Fibroblast of lung (primary cell): ENCODE results near the gene IER5L. TPM values are rescaled to one million over a fixed set of nuclear protein-coding genes. Genes with fewer than 3 reads are reported as not detected.

ENCODE experiments used
- DNase-seq, 2 donors: peaks; one replicate each; pipeline versions ENCODE4 v3.0.0 to v3.0.0-alpha.2; 2010; ENCODE audit warnings: low read depth in 2 of 2
- H2AFZ ChIP-seq: 2 replicates; pipeline ENCODE4 v1.5.1; 2012; ENCODE audit warnings: low read length, control low read depth, inconsistent platforms
- H3K27ac ChIP-seq: 2 replicates; pipeline ENCODE4 v1.5.1; 2011; ENCODE audit warnings: low read length, control low read depth; ENCODE audit not compliant: insufficient read depth
- H3K27me3 ChIP-seq: 2 replicates; pipeline ENCODE4 v1.5.1; 2011; ENCODE audit warnings: mild to moderate bottlenecking, low read length; ENCODE audit not compliant: control insufficient read depth, insufficient read depth
- H3K36me3 ChIP-seq: 2 replicates; pipeline ENCODE4 v1.5.1; 2011; ENCODE audit warnings: low read length; ENCODE audit not compliant: control insufficient read depth, insufficient read depth
- H3K4me1 ChIP-seq: 2 replicates; pipeline ENCODE4 v1.5.1; 2011; ENCODE audit warnings: low read length; ENCODE audit not compliant: control insufficient read depth, insufficient read depth; ENCODE audit errors: extremely low read depth
- H3K4me2 ChIP-seq: 2 replicates; pipeline ENCODE4 v1.5.1; 2011; ENCODE audit warnings: low read length, control low read depth; ENCODE audit not compliant: insufficient read depth; ENCODE audit errors: extremely low read depth
- H3K4me3 ChIP-seq, 4 experiments: fragments of 200-600 bp in 1 of 4; sonication (generic) in 1 of 4; replicated peaks in 1 of 4; 2 replicates each; pipeline ENCODE4 v1.5.1; 2011 to 2016; ENCODE audit warnings: low read length in 4 of 4, low read depth in 3 of 4, mild to moderate bottlenecking in 3 of 4, control low read depth in 2 of 4, inconsistent platforms in 1 of 4, mixed read lengths in 1 of 4; ENCODE audit not compliant: insufficient read depth in 1 of 4; ENCODE audit errors: control extremely low read depth in 1 of 4
- H3K79me2 ChIP-seq: 2 replicates; pipeline ENCODE4 v1.5.1; 2012; ENCODE audit warnings: mild to moderate bottlenecking, low read length, inconsistent platforms; ENCODE audit not compliant: control insufficient read depth, insufficient read depth
- H3K9ac ChIP-seq: 2 replicates; pipeline ENCODE4 v1.5.1; 2011; ENCODE audit warnings: mild to moderate bottlenecking, low read length, control low read depth; ENCODE audit not compliant: insufficient read depth
- H3K9me3 ChIP-seq: 2 replicates; pipeline ENCODE4 v1.5.1; 2012; ENCODE audit warnings: low read depth, low read length; ENCODE audit not compliant: control insufficient read depth, insufficient read depth
- H4K20me1 ChIP-seq: 2 replicates; pipeline ENCODE4 v1.5.1; 2011; ENCODE audit warnings: low read length; ENCODE audit not compliant: control insufficient read depth, insufficient read depth; ENCODE audit errors: extremely low read depth
- CTCF ChIP-seq, 2 donors: IDR thresholded peaks in 1 of 2; conservative IDR thresholded peaks in 1 of 2; 1 replicate in 1 of 2; 2 replicates in 1 of 2; pipeline ENCODE4 v1.5.1; 2011 to 2012; ENCODE audit warnings: low read length in 2 of 2, control low read depth in 1 of 2, inconsistent platforms in 1 of 2, low read depth in 1 of 2, mild to moderate bottlenecking in 1 of 2
- EZH2 ChIP-seq: IDR thresholded peaks from 2 replicates; pipeline ENCODE4 v1.5.1; 2012; ENCODE audit warnings: low read length, control low read depth, mild to moderate bottlenecking; ENCODE audit errors: missing control alignments
- polyA plus RNA-seq, 2 donors: library from polyadenylated mRNA; depleted of rRNA in 1 of 2; stranded (reverse) in 1 of 2; unstranded in 1 of 2; fragments of >200 nt; gene quantifications; 2 replicates each; pipeline ENCODE4 v1.2.1, GENCODE V29; 2011 to 2012; ENCODE audit warnings: missing spikeins in 1 of 2
- total RNA-seq: library from RNA; depleted of rRNA; stranded (reverse); fragments of >200 nt; gene quantifications from 2 replicates; pipeline ENCODE4 v1.2.1, GENCODE V29; 2014

IER5L gene
- total and polyA plus RNA-seq, 2 donors (not counting 1 experiment from before 2014, with no cell fraction given) = 9.2 to 71.5 TPM

DNA sequence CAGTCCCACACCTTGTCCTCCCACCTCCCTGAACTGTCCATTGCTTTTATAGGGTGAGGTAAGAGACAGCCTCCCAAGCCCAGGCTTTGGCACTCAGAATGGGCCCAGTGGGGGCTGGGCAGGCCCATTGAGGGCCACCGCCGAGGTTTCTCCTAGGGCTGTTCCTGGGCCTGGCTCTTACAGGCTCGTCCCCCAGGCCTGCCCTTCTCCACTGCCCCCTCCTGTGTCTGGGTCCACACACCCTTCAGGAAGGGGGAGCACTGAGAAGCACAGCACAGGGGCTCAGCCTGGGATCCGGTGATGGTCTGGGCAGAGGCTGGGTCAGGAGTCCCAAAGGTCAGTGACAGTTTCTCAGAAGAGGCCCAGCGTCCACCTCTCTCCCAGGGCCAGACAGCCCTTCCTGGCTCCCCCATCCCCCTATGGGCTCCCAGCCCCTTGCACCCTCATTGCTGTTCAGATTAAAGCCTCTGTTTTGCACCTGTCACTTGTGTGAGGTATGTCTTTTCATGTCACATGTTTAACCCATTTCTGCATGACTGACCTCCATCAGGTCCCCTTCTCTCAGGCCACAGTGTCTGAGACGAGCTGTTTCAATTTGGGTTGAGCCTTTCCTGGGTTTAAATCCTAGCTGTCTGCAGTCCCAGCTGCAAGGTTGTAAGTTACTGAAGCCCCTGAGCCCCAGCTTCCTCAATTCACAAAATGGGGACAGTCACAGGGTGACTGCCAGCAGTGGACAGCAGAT lies 29.4 kb downstream of the IER5L start:
- H3K9me3 ChIP-seq = no peaks in the 10 kb centered on the region
- no peak overlapping the region for H2AFZ ChIP-seq
- no peaks in the 10 kb centered on the region for H3K27me3 ChIP-seq
- H3K9ac ChIP-seq = no peak overlapping the region
- DNase-seq = no peak
- peaks cover 27% of the 10 kb centered on the region for H3K4me1 ChIP-seq
- H3K4me3 ChIP-seq = no peak overlapping the region
- peaks cover 4% of the 10 kb centered on the region for H3K79me2 ChIP-seq
- peaks cover 19% of the 10 kb centered on the region for H3K36me3 ChIP-seq
- no peak for TF ChIP-seq CTCF (conservative IDR thresholded peaks at IDR 0.05 in 1 of 2, IDR thresholded peaks at IDR 0.05 in 1 of 2; ENCODE audit: low read depth in 1 of 2, low read length in 2 of 2)
- no peak for TF ChIP-seq EZH2
- no peaks in the 10 kb centered on the region for H4K20me1 ChIP-seq
- H3K27ac ChIP-seq = no peak overlapping the region
- H3K4me2 ChIP-seq = no peak overlapping the region

GRCh38 chr9:129146441-129146941 lies 31.6 kb downstream of the IER5L start:
- peak; percentile 38 to 64 for DNase-seq
- H3K79me2 ChIP-seq = peaks cover 18% of the 10 kb centered on the region
- H3K36me3 ChIP-seq = peaks cover 17% of the 10 kb centered on the region
- peaks cover 43% of the 10 kb centered on the region for H3K4me1 ChIP-seq
- no peaks in the 10 kb centered on the region for H3K9me3 ChIP-seq
- H3K4me3 ChIP-seq = peak overlapping the region in 1 of 4 experiments; percentile 6
- H4K20me1 ChIP-seq = no peaks in the 10 kb centered on the region
- peak overlapping the region; percentile 91 for H3K27ac ChIP-seq
- no peak for TF ChIP-seq CTCF (conservative IDR thresholded peaks at IDR 0.05 in 1 of 2, IDR thresholded peaks at IDR 0.05 in 1 of 2; ENCODE audit: low read depth in 1 of 2, low read length in 2 of 2)
- no peak for TF ChIP-seq EZH2
- H3K27me3 ChIP-seq = no peaks in the 10 kb centered on the region
- peak overlapping the region; percentile 34 for H3K4me2 ChIP-seq
- no peak overlapping the region for H2AFZ ChIP-seq
- H3K9ac ChIP-seq = peak overlapping the region; percentile 57

- TF ChIP-seq EZH2 (no peak), CTCF (conservative IDR thresholded peaks at IDR 0.05 in 1 of 2, IDR thresholded peaks at IDR 0.05 in 1 of 2; ENCODE audit: low read depth in 1 of 2, low read length in 2 of 2) (peak; percentile 8 to 22)
- H3K27ac ChIP-seq = peak overlapping the region; percentile 91
- peak overlapping the region; percentile 34 for H3K4me2 ChIP-seq
- peak; percentile 97 for DNase-seq
- peak overlapping the region in 1 of 4 experiments; percentile 25 for H3K4me3 ChIP-seq
- H3K27me3 ChIP-seq = no peaks in the 10 kb centered on the region
- H3K9ac ChIP-seq = peak overlapping the region; percentile 33
- H3K79me2 ChIP-seq = peaks cover 18% of the 10 kb centered on the region
- H3K36me3 ChIP-seq = peaks cover 15% of the 10 kb centered on the region
- no peaks in the 10 kb centered on the region for H4K20me1 ChIP-seq
- no peak overlapping the region for H2AFZ ChIP-seq
- H3K4me1 ChIP-seq = peaks cover 47% of the 10 kb centered on the region
- H3K9me3 ChIP-seq = no peaks in the 10 kb centered on the region
Measured at GRCh38 chr9:129145841-129146292, 32.2 kb downstream of the IER5L start.
